OCI-LY3 (cell line): ENCODE measurements around the gene DPP10.

ENCODE experiments used
- H2AFZ ChIP-seq: fragments of 200-600, 300-600 bp; shearing (Covaris generic); 2 replicates; pipeline ENCODE4 v1.6.0; 2014; ENCODE audit warnings: antibody characterized with exemption, low read depth, low read length
- H3K27ac ChIP-seq: fragments of 200-600, 300-600 bp; sonication (generic); 2 replicates; pipeline ENCODE4 v1.5.1; 2014; ENCODE audit warnings: mild to moderate bottlenecking, low read length, moderate library complexity, mixed read lengths
- H3K27me3 ChIP-seq: fragments of 200-600, 300-600 bp; sonication (generic); 2 replicates; pipeline ENCODE4 v1.6.1; 2014; ENCODE audit warnings: low read depth, low read length, mixed read lengths
- H3K36me3 ChIP-seq: fragments of 200-600, 300-600 bp; sonication (generic); replicated peaks from 2 replicates; pipeline ENCODE3; 2014; ENCODE audit warnings: low read depth, low read length, mixed read lengths
- H3K4me1 ChIP-seq: fragments of 300-600, 200-600 bp; sonication (generic); 2 replicates; pipeline ENCODE4 v1.6.1; 2014; ENCODE audit warnings: low read length, mixed read lengths
- H3K4me2 ChIP-seq: fragments of 200-600, 300-600 bp; sonication (generic); 2 replicates; pipeline ENCODE4 v1.6.1; 2014; ENCODE audit warnings: low read length, mixed read lengths
- H3K4me3 ChIP-seq: fragments of 300-600, 200-600 bp; sonication (generic); 2 replicates; pipeline ENCODE4 v1.5.1; 2014; ENCODE audit warnings: antibody characterized with exemption, mild to moderate bottlenecking, low read length, moderate library complexity
- H3K79me2 ChIP-seq: fragments of 300-600, 200-600 bp; shearing (Covaris generic); 2 replicates; pipeline ENCODE4 v1.6.1; 2014; ENCODE audit warnings: mild to moderate bottlenecking, low read length, mixed read lengths
- H3K9ac ChIP-seq: fragments of 300-600, 200-600 bp; shearing (Covaris generic); 2 replicates; pipeline ENCODE4 v1.6.0; 2014; ENCODE audit warnings: mild to moderate bottlenecking, low read length, moderate library complexity
- H3K9me3 ChIP-seq: fragments of 200-600, 300-600 bp; shearing (Covaris generic); 2 replicates; pipeline ENCODE4 v1.6.1; 2014; ENCODE audit warnings: low read length, mixed read lengths; ENCODE audit not compliant: insufficient read depth
- H4K20me1 ChIP-seq: fragments of 200-600, 300-600 bp; sonication (generic); 2 replicates; pipeline ENCODE4 v1.6.1; 2016; ENCODE audit warnings: low read length, mixed read lengths; ENCODE audit not compliant: insufficient read depth
- EZH2phosphoT487 ChIP-seq: fragments of 200-600 bp; shearing (Covaris generic); IDR thresholded peaks from 2 replicates; pipeline ENCODE4 v1.6.1; 2018; ENCODE audit warnings: antibody characterized with exemption, mixed run types, low read depth
- TF ChIP-seq, protein P1 (sequence below): fragments of 200-600, 300-600 bp; sonication (generic); IDR thresholded peaks from 2 replicates; pipeline ENCODE4 v1.5.1; 2014; ENCODE audit warnings: antibody characterized with exemption, low read length, low read depth

Gene DPP10

DNA sequence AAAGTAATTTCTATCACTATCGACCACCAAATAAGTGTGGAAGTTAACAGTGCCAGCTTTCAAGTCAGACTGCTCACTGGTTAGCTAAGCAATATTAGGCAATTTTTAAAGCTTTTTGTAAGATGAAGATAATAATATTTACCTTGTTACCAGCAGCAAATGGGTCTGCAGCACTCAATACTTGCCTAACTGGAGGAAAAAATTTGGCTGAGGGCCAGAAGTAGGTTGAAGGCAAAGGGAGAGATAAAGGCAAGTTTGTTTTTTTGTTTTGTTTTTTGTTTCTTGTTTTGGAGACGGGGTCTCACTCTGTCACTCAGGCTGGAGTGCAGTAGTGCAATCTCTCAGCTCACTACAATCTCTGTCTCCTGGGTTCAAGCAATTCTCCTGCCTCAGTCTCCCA, 675.9 kb downstream of the DPP10 start:
- no peak overlapping the region for H3K4me3 ChIP-seq
- H3K27ac ChIP-seq, result no peak overlapping the region
- no peak overlapping the region for H2AFZ ChIP-seq
- TF ChIP-seq EZH2phosphoT487, result no peak
- TF ChIP-seq, protein P1, sequence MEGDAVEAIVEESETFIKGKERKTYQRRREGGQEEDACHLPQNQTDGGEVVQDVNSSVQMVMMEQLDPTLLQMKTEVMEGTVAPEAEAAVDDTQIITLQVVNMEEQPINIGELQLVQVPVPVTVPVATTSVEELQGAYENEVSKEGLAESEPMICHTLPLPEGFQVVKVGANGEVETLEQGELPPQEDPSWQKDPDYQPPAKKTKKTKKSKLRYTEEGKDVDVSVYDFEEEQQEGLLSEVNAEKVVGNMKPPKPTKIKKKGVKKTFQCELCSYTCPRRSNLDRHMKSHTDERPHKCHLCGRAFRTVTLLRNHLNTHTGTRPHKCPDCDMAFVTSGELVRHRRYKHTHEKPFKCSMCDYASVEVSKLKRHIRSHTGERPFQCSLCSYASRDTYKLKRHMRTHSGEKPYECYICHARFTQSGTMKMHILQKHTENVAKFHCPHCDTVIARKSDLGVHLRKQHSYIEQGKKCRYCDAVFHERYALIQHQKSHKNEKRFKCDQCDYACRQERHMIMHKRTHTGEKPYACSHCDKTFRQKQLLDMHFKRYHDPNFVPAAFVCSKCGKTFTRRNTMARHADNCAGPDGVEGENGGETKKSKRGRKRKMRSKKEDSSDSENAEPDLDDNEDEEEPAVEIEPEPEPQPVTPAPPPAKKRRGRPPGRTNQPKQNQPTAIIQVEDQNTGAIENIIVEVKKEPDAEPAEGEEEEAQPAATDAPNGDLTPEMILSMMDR, result no peak
- no peaks in the 10 kb centered on the region for H3K4me1 ChIP-seq
- H3K9me3 ChIP-seq, result no peaks in the 10 kb centered on the region
- H3K4me2 ChIP-seq, result no peak overlapping the region
- no peaks in the 10 kb centered on the region for H3K36me3 ChIP-seq
- no peaks in the 10 kb centered on the region for H3K27me3 ChIP-seq
- no peak overlapping the region for H3K9ac ChIP-seq
- no peaks in the 10 kb centered on the region for H3K79me2 ChIP-seq
- no peaks in the 10 kb centered on the region for H4K20me1 ChIP-seq

- no peak for TF ChIP-seq EZH2phosphoT487
- TF ChIP-seq, protein P1, result no peak
- Histone ChIP-seq H4K20me1 (no peaks in the 10 kb centered on the region), H3K4me3 (no peak overlapping the region), H3K36me3 (no peaks in the 10 kb centered on the region), H3K27me3 (no peaks in the 10 kb centered on the region), H3K27ac (no peak overlapping the region), H3K9ac (no peak overlapping the region), H3K4me2 (no peak overlapping the region), H3K79me2 (no peaks in the 10 kb centered on the region), H2AFZ (no peak overlapping the region), H3K9me3 (no peaks in the 10 kb centered on the region), H3K4me1 (no peaks in the 10 kb centered on the region)
Measured at GRCh38 chr2:115119086-115119485, 676.6 kb downstream of the DPP10 start.

DNA sequence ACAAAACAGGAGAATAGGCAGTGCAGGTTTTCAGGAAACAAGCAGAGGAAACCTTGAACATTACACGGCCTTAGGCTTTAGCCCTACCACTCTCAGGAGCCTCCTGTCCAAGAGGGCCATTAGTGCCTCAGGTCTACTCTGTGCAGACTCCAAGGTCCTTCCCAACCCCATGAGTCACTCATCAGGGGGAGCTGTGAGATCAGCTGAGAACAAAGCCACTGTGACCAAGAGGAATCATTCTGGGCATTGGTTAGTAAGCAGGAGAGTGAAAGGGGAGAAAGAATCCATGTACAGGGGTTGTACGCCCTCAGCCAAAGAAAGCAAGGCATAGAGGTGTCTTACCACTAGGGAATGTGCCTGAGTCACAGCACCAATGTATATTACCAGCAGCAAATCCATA, 680.3 kb downstream of the DPP10 start:
- Histone ChIP-seq H3K9ac (no peak overlapping the region), H3K9me3 (no peaks in the 10 kb centered on the region), H3K4me2 (no peak overlapping the region), H3K36me3 (no peaks in the 10 kb centered on the region), H3K27me3 (no peaks in the 10 kb centered on the region), H3K79me2 (no peaks in the 10 kb centered on the region), H3K4me1 (no peaks in the 10 kb centered on the region), H4K20me1 (no peaks in the 10 kb centered on the region), H2AFZ (no peak overlapping the region), H3K4me3 (no peak overlapping the region), H3K27ac (no peak overlapping the region)
- TF ChIP-seq, protein P1, result no peak
- no peak for TF ChIP-seq EZH2phosphoT487

DNA sequence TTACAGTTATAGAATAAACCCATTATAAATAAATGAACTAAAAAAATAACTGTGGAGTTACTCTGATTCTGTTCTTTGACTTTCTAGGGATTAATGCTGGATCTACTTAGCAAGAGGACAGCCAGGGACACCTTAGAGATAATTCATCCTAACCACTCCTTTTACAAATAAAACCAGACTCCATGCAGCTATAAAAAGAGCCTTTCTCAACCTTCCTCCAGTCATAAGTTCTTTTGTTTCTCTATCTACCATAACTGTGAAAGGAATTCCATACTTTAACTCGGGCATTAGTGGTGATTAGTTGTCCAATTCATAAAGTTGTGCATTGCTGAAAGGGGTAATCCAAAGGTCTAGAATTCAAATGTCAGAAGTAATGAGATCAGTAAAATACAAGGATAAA, 682.4 kb downstream of the DPP10 start:
- Histone ChIP-seq H3K9ac (no peak overlapping the region), H3K4me3 (no peak overlapping the region), H3K79me2 (no peaks in the 10 kb centered on the region)

More for the DNA sequence above, 682.4 kb downstream of the DPP10 start:
- Histone ChIP-seq H2AFZ (no peak overlapping the region), H3K27ac (no peak overlapping the region), H3K27me3 (no peaks in the 10 kb centered on the region), H3K4me2 (no peak overlapping the region), H4K20me1 (no peaks in the 10 kb centered on the region), H3K4me1 (no peaks in the 10 kb centered on the region), H3K9me3 (no peaks in the 10 kb centered on the region), H3K36me3 (no peaks in the 10 kb centered on the region)
- TF ChIP-seq EZH2phosphoT487, result no peak
- TF ChIP-seq, protein P1, result no peak
